Transverse colon (tissue), 3 donors: ENCODE measurements around the gene SERPIND1.

Experiments
- CTCF ChIP-seq, 5 experiments: fragments of 200-600 bp in 3 of 5; fragments of 450-650 bp in 2 of 5; sonication (generic) in 3 of 5; IDR thresholded peaks; 1 replicate in 2 of 5; 2 replicates in 3 of 5; pipeline ENCODE4 v1.5.1; 2016 to 2017; ENCODE audit warnings: antibody characterized with exemption in 5 of 5, inconsistent platforms in 3 of 5, mild to moderate bottlenecking in 2 of 5, moderate library complexity in 1 of 5
- POLR2A ChIP-seq: fragments of 450-650 bp; IDR thresholded peaks from one replicate; pipeline ENCODE4 v1.6.1; 2016; ENCODE audit warnings: antibody characterized with exemption, mild to moderate bottlenecking, moderate library complexity

- TF ChIP-seq CTCF (IDR thresholded peaks at IDR 0.05) (no peak), POLR2A (no peak)
These were observed 17.1 kb upstream of the SERPIND1 start for GRCh38 chr22:20756846-20757245.
